Panc1 (cell line): ENCODE measurements around the gene DNAJC27.

Source experiments
- POLR2AphosphoS5 ChIP-seq: IDR thresholded peaks from 2 replicates; pipeline ENCODE4 v1.6.1; 2012; ENCODE audit warnings: mild to moderate bottlenecking, low read depth, low read length, moderate library complexity
- SIN3A ChIP-seq: IDR thresholded peaks from 2 replicates; pipeline ENCODE4 v1.6.1; 2012; ENCODE audit warnings: low read depth, mild to moderate bottlenecking, low read length, moderate library complexity, borderline replicate concordance; ENCODE audit not compliant: insufficient read depth
- TF ChIP-seq, protein P1 (sequence below): fragments of 450-650 bp; IDR thresholded peaks from 2 replicates; pipeline ENCODE4 v1.5.1; 2017; ENCODE audit warnings: mild to moderate bottlenecking
- TF ChIP-seq, protein P2 (sequence below), 2 experiments: IDR thresholded peaks; 2 replicates each; pipeline ENCODE4 v1.6.1; 2011 to 2012; ENCODE audit warnings: low read depth in 2 of 2, control low read depth in 1 of 2, low read length in 1 of 2, mild to moderate bottlenecking in 1 of 2, moderate library complexity in 1 of 2; ENCODE audit not compliant: insufficient read depth in 1 of 2

DNA sequence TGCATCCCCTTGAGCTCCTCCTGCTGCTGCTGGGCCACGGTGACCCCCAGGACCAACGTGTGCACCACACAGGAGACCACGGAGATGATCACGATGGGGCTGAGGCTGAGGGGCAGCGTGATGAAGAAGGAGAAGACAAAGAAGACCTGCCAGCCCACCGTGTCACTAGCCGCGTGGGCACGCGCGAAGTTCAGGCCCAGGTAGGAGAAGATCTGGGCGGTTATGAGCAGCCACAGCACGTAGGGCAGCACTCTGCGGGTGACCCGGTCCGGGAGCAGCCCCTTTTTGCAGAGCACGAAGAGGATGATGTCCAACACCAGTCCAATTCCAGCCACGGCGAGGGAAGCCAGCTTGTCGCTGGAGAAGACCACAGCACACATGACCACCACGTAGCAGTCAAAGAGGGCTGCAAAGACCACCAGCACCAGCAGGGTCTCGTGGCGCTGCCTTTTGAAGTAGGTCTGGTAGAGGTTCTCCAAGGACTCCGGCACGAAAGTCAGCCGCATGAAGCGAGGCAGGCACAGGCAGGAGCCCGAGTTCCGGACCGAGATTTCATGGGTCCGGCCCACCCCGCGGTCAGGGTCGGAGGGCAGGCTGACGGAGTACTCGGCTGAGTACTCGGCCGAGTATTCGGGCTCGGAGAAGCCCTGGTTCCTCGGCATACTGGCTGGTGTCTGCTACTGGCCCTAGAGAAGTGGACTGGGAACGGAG, 53.3 kb downstream of the DNAJC27 start:
- TF ChIP-seq, protein P1, sequence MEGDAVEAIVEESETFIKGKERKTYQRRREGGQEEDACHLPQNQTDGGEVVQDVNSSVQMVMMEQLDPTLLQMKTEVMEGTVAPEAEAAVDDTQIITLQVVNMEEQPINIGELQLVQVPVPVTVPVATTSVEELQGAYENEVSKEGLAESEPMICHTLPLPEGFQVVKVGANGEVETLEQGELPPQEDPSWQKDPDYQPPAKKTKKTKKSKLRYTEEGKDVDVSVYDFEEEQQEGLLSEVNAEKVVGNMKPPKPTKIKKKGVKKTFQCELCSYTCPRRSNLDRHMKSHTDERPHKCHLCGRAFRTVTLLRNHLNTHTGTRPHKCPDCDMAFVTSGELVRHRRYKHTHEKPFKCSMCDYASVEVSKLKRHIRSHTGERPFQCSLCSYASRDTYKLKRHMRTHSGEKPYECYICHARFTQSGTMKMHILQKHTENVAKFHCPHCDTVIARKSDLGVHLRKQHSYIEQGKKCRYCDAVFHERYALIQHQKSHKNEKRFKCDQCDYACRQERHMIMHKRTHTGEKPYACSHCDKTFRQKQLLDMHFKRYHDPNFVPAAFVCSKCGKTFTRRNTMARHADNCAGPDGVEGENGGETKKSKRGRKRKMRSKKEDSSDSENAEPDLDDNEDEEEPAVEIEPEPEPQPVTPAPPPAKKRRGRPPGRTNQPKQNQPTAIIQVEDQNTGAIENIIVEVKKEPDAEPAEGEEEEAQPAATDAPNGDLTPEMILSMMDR, result no peak
- TF ChIP-seq SIN3A (no peak), POLR2AphosphoS5 (no peak)
- TF ChIP-seq, protein P2, sequence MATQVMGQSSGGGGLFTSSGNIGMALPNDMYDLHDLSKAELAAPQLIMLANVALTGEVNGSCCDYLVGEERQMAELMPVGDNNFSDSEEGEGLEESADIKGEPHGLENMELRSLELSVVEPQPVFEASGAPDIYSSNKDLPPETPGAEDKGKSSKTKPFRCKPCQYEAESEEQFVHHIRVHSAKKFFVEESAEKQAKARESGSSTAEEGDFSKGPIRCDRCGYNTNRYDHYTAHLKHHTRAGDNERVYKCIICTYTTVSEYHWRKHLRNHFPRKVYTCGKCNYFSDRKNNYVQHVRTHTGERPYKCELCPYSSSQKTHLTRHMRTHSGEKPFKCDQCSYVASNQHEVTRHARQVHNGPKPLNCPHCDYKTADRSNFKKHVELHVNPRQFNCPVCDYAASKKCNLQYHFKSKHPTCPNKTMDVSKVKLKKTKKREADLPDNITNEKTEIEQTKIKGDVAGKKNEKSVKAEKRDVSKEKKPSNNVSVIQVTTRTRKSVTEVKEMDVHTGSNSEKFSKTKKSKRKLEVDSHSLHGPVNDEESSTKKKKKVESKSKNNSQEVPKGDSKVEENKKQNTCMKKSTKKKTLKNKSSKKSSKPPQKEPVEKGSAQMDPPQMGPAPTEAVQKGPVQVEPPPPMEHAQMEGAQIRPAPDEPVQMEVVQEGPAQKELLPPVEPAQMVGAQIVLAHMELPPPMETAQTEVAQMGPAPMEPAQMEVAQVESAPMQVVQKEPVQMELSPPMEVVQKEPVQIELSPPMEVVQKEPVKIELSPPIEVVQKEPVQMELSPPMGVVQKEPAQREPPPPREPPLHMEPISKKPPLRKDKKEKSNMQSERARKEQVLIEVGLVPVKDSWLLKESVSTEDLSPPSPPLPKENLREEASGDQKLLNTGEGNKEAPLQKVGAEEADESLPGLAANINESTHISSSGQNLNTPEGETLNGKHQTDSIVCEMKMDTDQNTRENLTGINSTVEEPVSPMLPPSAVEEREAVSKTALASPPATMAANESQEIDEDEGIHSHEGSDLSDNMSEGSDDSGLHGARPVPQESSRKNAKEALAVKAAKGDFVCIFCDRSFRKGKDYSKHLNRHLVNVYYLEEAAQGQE (IDR thresholded peaks at IDR 0.05; ENCODE audit: insufficient read depth in 1 of 2, low read depth in 2 of 2, low read length in 1 of 2), result no peak
